ENCODE data around the gene TNS2. TPM values are rescaled to one million over a fixed set of nuclear protein-coding genes. Genes with fewer than 3 reads are reported as not detected.

Gene TNS2
- total and polyA plus RNA-seq, 10 of the 15 experiments (the other 5 are each of a cell fraction or from before 2014, with no cell fraction given) = 0.03 to 0.72 (median 0.16) TPM; not detected in 4

- in situ Hi-C loops (cut with MboI) = no loop called here
- TF ChIP-seq CHD1 (IDR thresholded peaks at IDR 0.05; ENCODE audit: low read depth, low read length) = no peak
- TF ChIP-seq POLR2AphosphoS5 (IDR thresholded peaks at IDR 0.05; ENCODE audit: low read length) = no peak
- no peak for TF ChIP-seq NBN (IDR thresholded peaks at IDR 0.05)
- no peak for TF ChIP-seq FOS (IDR thresholded peaks at IDR 0.05; ENCODE audit: borderline replicate concordance, extremely low read depth, insufficient read length)
- TF ChIP-seq IRF5 (IDR thresholded peaks at IDR 0.05; ENCODE audit: borderline replicate concordance) = no peak
- no peak for TF ChIP-seq HDGF (IDR thresholded peaks at IDR 0.05)
- FAIRE-seq = no peak
- no peak overlapping the region for H3K4me3 ChIP-seq
- no peak for DNase-seq (ENCODE audit: low read depth, low spot score)
- no peak overlapping the region for H3K27ac ChIP-seq (ENCODE audit: control insufficient read depth, insufficient read depth)
- H3K27me3 ChIP-seq (replicated peaks in 1 of 2; ENCODE audit: control insufficient read depth in 2 of 2, insufficient read depth in 2 of 2, low read length in 1 of 2) = no peaks in the 10 kb centered on the region
- ChIA-PET CTCF (interaction anchor here (1.0 to 12.1 kb wide), 3 partner anchors 8 to 27 kb away, joined by 3 to 355 read pairs (median 5); partner anchors contain the start of genes IGFBP6 and SOAT2), SMC1A (ENCODE audit: uncharacterized antibody, unreplicated experiment) (interaction anchor here (0.8 to 1.2 kb wide), 2 partner anchors 13 to 25 kb away, joined by 4 to 5 read pairs; no protein-coding TSS in a partner anchor), RAD21 (ENCODE audit: unreplicated experiment) (no interaction called here), POLR2A (interaction anchor here (0.7 kb wide), 1 partner anchor 49 kb away, joined by 3 read pairs; no protein-coding TSS in a partner anchor)
- intact Hi-C loops (cut with micrococcal nuclease; ENCODE audit: unreplicated experiment) = no loop called here
- H3K36me3 ChIP-seq (ENCODE audit: control insufficient read depth in 2 of 2, insufficient read depth in 2 of 2, low read length in 1 of 2) = peaks cover 2 to 10% of the 10 kb centered on the region in 2 experiments; a peak in 3 of 4 replicates
- H3K79me2 ChIP-seq (ENCODE audit: control insufficient read depth, insufficient read depth, low read length) = peaks cover 6% of the 10 kb centered on the region
- no peaks in the 10 kb centered on the region for H3K9me3 ChIP-seq (replicated peaks; ENCODE audit: control insufficient read depth, insufficient read depth, low read length)
- no TSS peak for BruUV-seq (replicated peaks)
- H2AFZ ChIP-seq (ENCODE audit: control insufficient read depth, low read depth, low read length) = no peak overlapping the region
- no peak overlapping the region for H3K4me2 ChIP-seq (ENCODE audit: control insufficient read depth, insufficient read depth)
- no peak for ATAC-seq
- H4K20me1 ChIP-seq (ENCODE audit: control insufficient read depth, insufficient read depth) = no peaks in the 10 kb centered on the region; the same call in 1 of the 2 replicates
- H3K4me1 ChIP-seq (ENCODE audit: control insufficient read depth, insufficient read depth, low read length) = no peaks in the 10 kb centered on the region; the same call in none of the 2 replicates
- 98% methylated on average over 6 of the region's 6 CpGs for WGBS (ENCODE audit: insufficient coverage, insufficient replicate concordance, low lambda C conversion rate, missing lambda C conversion rate)
- no peak overlapping the region for H3K9ac ChIP-seq (ENCODE audit: control insufficient read depth, insufficient read depth, low read length)
Observed at GRCh38 chr12:53073881-53074280, 24.0 kb downstream of the TNS2 start.

All from GM12878 (cell line).